IMR-90 (cell line): ENCODE results near the gene DOCK9. TPM values are rescaled to one million over a fixed set of nuclear protein-coding genes. Genes with fewer than 3 reads are reported as not detected.
A peak's percentile ranks its signal among the peaks of the same experiment; 100 is the strongest.

Experiments used
- ATAC-seq: fragments of 200-7000 bp; cut with Tn5 transposase; 2 replicates; pipeline ENCODE4 v1.9.1; 2020; ENCODE audit warnings: low read depth, mild to moderate bottlenecking, moderate library complexity
- BruUV-seq: library from RNA; stranded (reverse); fragments of 400-500 nt; replicated peaks from 2 replicates; lab custom pipeline; 2021; lab: Mats Ljungman, UMichigan
- CTCF ChIA-PET: fragments of 300-600 bp; formaldehyde crosslinking; extraction: SDS; loops from one replicate; lab custom pipeline; 2021; ENCODE audit warnings: antibody characterized with exemption; lab: Yijun Ruan, JAX
- POLR2A ChIA-PET: fragments of 300-600 bp; sonication (Branson Sonifier 250); formaldehyde crosslinking; loops from one replicate; lab custom pipeline; 2022; ENCODE audit warnings: antibody characterized with exemption; ENCODE audit not compliant: unreplicated experiment; lab: Charles Lee
- DNase-seq: peaks from one replicate; pipeline ENCODE4 v3.0.0; 2013
- H2AFZ ChIP-seq: replicated peaks from 2 replicates; pipeline ENCODE3; 2013; ENCODE audit warnings: low read length, mild to moderate bottlenecking; ENCODE audit not compliant: poor library complexity
- H2AK5ac ChIP-seq: 2 replicates; pipeline ENCODE4 v1.6.1; 2013; ENCODE audit warnings: low read depth, low read length, inconsistent platforms
- H2AK9ac ChIP-seq: replicated peaks from 2 replicates; pipeline ENCODE3; 2013; ENCODE audit warnings: mild to moderate bottlenecking, low read depth, low read length, moderate library complexity; ENCODE audit not compliant: poor library complexity
- H2BK120ac ChIP-seq: 2 replicates; pipeline ENCODE4 v1.6.1; 2013; ENCODE audit warnings: low read depth, low read length, inconsistent platforms
- H2BK15ac ChIP-seq: 3 replicates; pipeline ENCODE4 v1.6.1; 2013; ENCODE audit warnings: low read depth, low read length, inconsistent platforms
- H2BK20ac ChIP-seq: 2 replicates; pipeline ENCODE4 v1.6.1; 2013; ENCODE audit warnings: low read depth, mild to moderate bottlenecking, inconsistent platforms, low read length, moderate library complexity
- H2BK5ac ChIP-seq: 2 replicates; pipeline ENCODE4 v1.6.1; 2013; ENCODE audit warnings: mild to moderate bottlenecking, low read depth, low read length, inconsistent platforms; ENCODE audit not compliant: poor library complexity, severe bottlenecking
- H3K14ac ChIP-seq: replicated peaks from 2 replicates; pipeline ENCODE4 v1.6.1; 2013; ENCODE audit warnings: low read depth, low read length, inconsistent platforms
- H3K18ac ChIP-seq: 2 replicates; pipeline ENCODE4 v1.6.1; 2013; ENCODE audit warnings: low read depth, low read length, control low read depth
- H3K23ac ChIP-seq: 2 replicates; pipeline ENCODE4 v1.6.1; 2013; ENCODE audit warnings: low read depth, low read length, inconsistent platforms
- H3K27ac ChIP-seq: 2 replicates; pipeline ENCODE4 v1.5.1; 2013; ENCODE audit warnings: mild to moderate bottlenecking, control low read depth, low read length; ENCODE audit not compliant: insufficient read depth
- H3K27me3 ChIP-seq: 2 replicates; pipeline ENCODE4 v1.6.1; 2013; ENCODE audit warnings: low read length; ENCODE audit not compliant: control insufficient read depth, insufficient read depth
- H3K36me3 ChIP-seq: 2 replicates; pipeline ENCODE4 v1.6.1; 2013; ENCODE audit warnings: low read length, mixed read lengths; ENCODE audit not compliant: control insufficient read depth, insufficient read depth
- H3K4ac ChIP-seq: 2 replicates; pipeline ENCODE4 v1.6.1; 2013; ENCODE audit warnings: low read depth, low read length, inconsistent platforms
- H3K4me1 ChIP-seq: 2 replicates; pipeline ENCODE4 v1.6.1; 2013; ENCODE audit warnings: low read length, mixed read lengths; ENCODE audit not compliant: control insufficient read depth, insufficient read depth
- H3K4me2 ChIP-seq: 2 replicates; pipeline ENCODE4 v1.6.1; 2013; ENCODE audit warnings: low read depth, mild to moderate bottlenecking, control low read depth, low read length, moderate library complexity
- H3K4me3 ChIP-seq: 2 replicates; pipeline ENCODE4 v1.5.1; 2013; ENCODE audit warnings: low read depth, mild to moderate bottlenecking, control low read depth, low read length, moderate library complexity; ENCODE audit not compliant: insufficient read depth
- H3K56ac ChIP-seq: 2 replicates; pipeline ENCODE4 v1.6.1; 2013; ENCODE audit warnings: low read length, inconsistent platforms; ENCODE audit not compliant: insufficient read depth; ENCODE audit errors: extremely low read depth
- H3K79me1 ChIP-seq, 2 experiments: 2 replicates each; pipeline ENCODE4 v1.6.1; 2013; ENCODE audit warnings: low read length in 2 of 2, inconsistent platforms in 1 of 2, low read depth in 1 of 2
- H3K9ac ChIP-seq: 2 replicates; pipeline ENCODE4 v1.6.1; 2013; ENCODE audit warnings: low read depth, low read length, control low read depth
- H3K9me1 ChIP-seq: 2 replicates; pipeline ENCODE4 v1.6.1; 2013; ENCODE audit warnings: low read length, inconsistent platforms; ENCODE audit not compliant: insufficient read depth
- H3K9me3 ChIP-seq: 2 replicates; pipeline ENCODE4 v1.6.1; 2013; ENCODE audit warnings: low read length; ENCODE audit not compliant: control insufficient read depth, insufficient read depth
- H4K20me1 ChIP-seq: 2 replicates; pipeline ENCODE4 v1.6.1; 2013; ENCODE audit warnings: low read length, inconsistent platforms; ENCODE audit not compliant: insufficient read depth
- H4K5ac ChIP-seq: 2 replicates; pipeline ENCODE4 v1.6.1; 2013; ENCODE audit warnings: mild to moderate bottlenecking, low read depth, low read length, control low read depth
- H4K8ac ChIP-seq, 2 experiments: 2 replicates each; pipeline ENCODE4 v1.6.1; 2013; ENCODE audit warnings: low read depth in 2 of 2, low read length in 2 of 2, control low read depth in 1 of 2, inconsistent platforms in 1 of 2
- H4K91ac ChIP-seq: 2 replicates; pipeline ENCODE4 v1.6.1; 2013; ENCODE audit warnings: low read depth, low read length, inconsistent platforms; ENCODE audit not compliant: insufficient read depth
- CEBPB ChIP-seq: IDR thresholded peaks from 2 replicates; pipeline ENCODE4 v1.6.1; 2012; ENCODE audit warnings: low read depth, low read length, improper control_type of control experiment
- CHD1 ChIP-seq: IDR thresholded peaks from 2 replicates; pipeline ENCODE4 v1.6.1; 2012; ENCODE audit warnings: low read depth, low read length, improper control_type of control experiment
- MAFK ChIP-seq: IDR thresholded peaks from 2 replicates; pipeline ENCODE4 v1.6.1; 2012; ENCODE audit warnings: low read depth, low read length, improper control_type of control experiment
- MAZ ChIP-seq: IDR thresholded peaks from 2 replicates; pipeline ENCODE4 v1.6.1; 2012; ENCODE audit warnings: low read depth, mild to moderate bottlenecking, low read length, improper control_type of control experiment, moderate library complexity, borderline replicate concordance
- MXI1 ChIP-seq: IDR thresholded peaks from 2 replicates; pipeline ENCODE4 v1.6.1; 2012; ENCODE audit warnings: low read depth, mild to moderate bottlenecking, low read length, moderate library complexity, borderline replicate concordance
- NFE2L2 ChIP-seq: fragments of 150-350 bp; IDR thresholded peaks from 2 replicates; pipeline ENCODE4 v1.6.1; 2016; ENCODE audit warnings: low read depth, mild to moderate bottlenecking, low read length
- POLR2A ChIP-seq: IDR thresholded peaks from 2 replicates; pipeline ENCODE4 v1.6.1; 2012; ENCODE audit warnings: mild to moderate bottlenecking, low read depth, low read length
- RCOR1 ChIP-seq: IDR thresholded peaks from 2 replicates; pipeline ENCODE4 v1.6.1; 2012; ENCODE audit warnings: mild to moderate bottlenecking, low read length, improper control_type of control experiment; ENCODE audit not compliant: insufficient replicate concordance
- SMC3 ChIP-seq: fragments of 150-350 bp; IDR thresholded peaks from 2 replicates; pipeline ENCODE4 v1.6.1; 2016; ENCODE audit warnings: low read depth, mild to moderate bottlenecking, antibody characterized with exemption, low read length, moderate library complexity
- WGBS, 2 experiments: methylation state at CpG; one replicate each; pipeline versions ENCODE4 v1.1.5 to v1.1.7; 2013; ENCODE audit warnings: missing lambda C conversion rate in 2 of 2; ENCODE audit not compliant: insufficient read length in 1 of 2; ENCODE audit errors: extremely low coverage in 2 of 2; 5-methylcytosine and 5-hydroxymethylcytosine counted together
- dilution Hi-C: fragments of 300-500 bp; cut with HindIII; formaldehyde crosslinking; loops from one replicate; pipeline ENCODE4 v1.14.3; 2018; ENCODE audit warnings: low sequenced_read_pairs; ENCODE audit not compliant: unreplicated experiment
- in situ Hi-C: fragments of 300-500 bp; cut with MboI; formaldehyde crosslinking; loops from 3 replicates; pipeline ENCODE4 v1.14.3; 2019; ENCODE audit warnings: low sequenced_read_pairs, inconsistent platforms, mixed read lengths
- intact Hi-C: fragments of 100-400 bp; cut with micrococcal nuclease; formaldehyde crosslinking; loops from 2 replicates; pipeline ENCODE4 v1.10.0; 2022
- polyA plus RNA-seq, 3 experiments: library from polyadenylated mRNA; depleted of rRNA; stranded (reverse); fragments of >200 nt; gene quantifications; 2 replicates each; pipeline ENCODE4 v1.2.3, GENCODE V29; 2012; ENCODE audit warnings: low replicate concordance in 1 of 3
- total RNA-seq: library from RNA; depleted of rRNA; stranded (reverse); fragments of >200 nt; gene quantifications from 2 replicates; pipeline ENCODE4 v1.2.3, GENCODE V29; 2012
- TF ChIP-seq, protein P1 (sequence below): conservative IDR thresholded peaks from 2 replicates; pipeline ENCODE4 v1.5.1; 2012; ENCODE audit warnings: mild to moderate bottlenecking, low read depth, low read length, improper control_type of control experiment
- TF ChIP-seq, protein P2 (sequence below): fragments of 150-350 bp; IDR thresholded peaks from 2 replicates; pipeline ENCODE4 v1.6.1; 2017; ENCODE audit warnings: mild to moderate bottlenecking, antibody characterized with exemption, low read length, low read depth
- TF ChIP-seq, protein P3 (sequence below): fragments of 150-350 bp; IDR thresholded peaks from 2 replicates; pipeline ENCODE4 v1.6.1; 2016; ENCODE audit warnings: low read depth, mild to moderate bottlenecking, low read length, moderate library complexity, borderline replicate concordance

The DOCK9 gene
- total and polyA plus RNA-seq, 2 of the 4 experiments (the other 2 are of a cell fraction) = 4.8 to 7.2 TPM

DNA sequence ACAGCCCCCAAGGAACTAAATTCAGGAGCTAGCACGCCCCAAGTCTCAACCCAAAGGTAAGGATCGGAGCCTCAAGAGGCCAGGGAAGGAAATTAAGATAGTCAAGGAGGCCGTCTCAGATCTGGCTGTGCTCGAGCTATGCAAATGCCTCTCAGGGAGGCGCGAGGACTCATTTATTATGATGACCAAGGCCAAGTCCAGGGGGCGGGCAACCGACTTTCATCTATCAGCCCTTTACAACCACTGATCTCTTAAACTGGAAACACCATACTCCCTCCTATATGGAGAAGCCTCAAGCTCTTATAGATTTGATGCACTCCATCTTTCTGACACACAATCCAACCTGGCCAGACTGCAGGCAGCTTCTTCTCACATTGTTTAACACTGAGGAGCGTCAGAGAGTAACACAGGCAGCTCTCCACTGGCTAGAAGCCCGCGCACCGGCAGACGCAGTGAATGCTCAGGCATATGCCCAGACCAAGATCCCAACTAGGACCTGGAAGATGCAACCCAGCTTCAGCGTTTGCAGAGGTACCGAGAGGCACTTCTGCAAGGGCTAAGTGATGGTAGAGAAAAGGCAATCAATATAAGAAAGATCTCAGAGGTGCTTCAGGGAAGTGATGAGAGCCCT is 215.8 kb downstream of the DOCK9 start:
- peak overlapping the region; percentile 55; the same call in 1 of the 2 replicates for H3K9ac ChIP-seq
- no peaks in the 10 kb centered on the region; the same call in 1 of the 2 replicates for H3K9me3 ChIP-seq
- ATAC-seq (peak; percentile 6), DNase-seq (no peak)
- no peaks in the 10 kb centered on the region for H3K79me1 ChIP-seq
- H3K4me1 ChIP-seq = no peaks in the 10 kb centered on the region
- H2AK9ac ChIP-seq = peak overlapping the region; percentile 63
- H3K36me3 ChIP-seq = no peaks in the 10 kb centered on the region
- 0 out of 2 replicates have a peak overlapping the region, but pooled peaks have one; percentile 53 for H3K23ac ChIP-seq
- POLR2A ChIA-PET = interaction anchor here (1.2 kb wide), 1 partner anchor 15 kb away, joined by 3 read pairs; no protein-coding TSS in a partner anchor
- intact Hi-C loops (no loop called here), in situ Hi-C loops (no loop called here), dilution Hi-C loops (no loop called here)
- H3K4me2 ChIP-seq = peak overlapping the region; percentile 77
- H3K27me3 ChIP-seq = peaks cover 11% of the 10 kb centered on the region
- H4K20me1 ChIP-seq = no peaks in the 10 kb centered on the region
- peak overlapping the region; percentile 62 for H3K4ac ChIP-seq
- H2BK120ac ChIP-seq = peak overlapping the region; percentile 65
- no peak overlapping the region for H2BK15ac ChIP-seq
- peak overlapping the region; percentile 91 for H2AFZ ChIP-seq
- no peak overlapping the region for H2BK5ac ChIP-seq
- BruUV-seq = no TSS peak
- H4K91ac ChIP-seq = no peak overlapping the region
- H3K4me3 ChIP-seq = peak overlapping the region; percentile 14; the same call in 1 of the 2 replicates
- TF ChIP-seq MAZ (no peak), RCOR1 (no peak), MAFK (no peak), NFE2L2 (no peak), POLR2A (no peak), CHD1 (no peak), SMC3 (no peak), MXI1 (no peak), CEBPB (no peak)
- TF ChIP-seq, protein P1, sequence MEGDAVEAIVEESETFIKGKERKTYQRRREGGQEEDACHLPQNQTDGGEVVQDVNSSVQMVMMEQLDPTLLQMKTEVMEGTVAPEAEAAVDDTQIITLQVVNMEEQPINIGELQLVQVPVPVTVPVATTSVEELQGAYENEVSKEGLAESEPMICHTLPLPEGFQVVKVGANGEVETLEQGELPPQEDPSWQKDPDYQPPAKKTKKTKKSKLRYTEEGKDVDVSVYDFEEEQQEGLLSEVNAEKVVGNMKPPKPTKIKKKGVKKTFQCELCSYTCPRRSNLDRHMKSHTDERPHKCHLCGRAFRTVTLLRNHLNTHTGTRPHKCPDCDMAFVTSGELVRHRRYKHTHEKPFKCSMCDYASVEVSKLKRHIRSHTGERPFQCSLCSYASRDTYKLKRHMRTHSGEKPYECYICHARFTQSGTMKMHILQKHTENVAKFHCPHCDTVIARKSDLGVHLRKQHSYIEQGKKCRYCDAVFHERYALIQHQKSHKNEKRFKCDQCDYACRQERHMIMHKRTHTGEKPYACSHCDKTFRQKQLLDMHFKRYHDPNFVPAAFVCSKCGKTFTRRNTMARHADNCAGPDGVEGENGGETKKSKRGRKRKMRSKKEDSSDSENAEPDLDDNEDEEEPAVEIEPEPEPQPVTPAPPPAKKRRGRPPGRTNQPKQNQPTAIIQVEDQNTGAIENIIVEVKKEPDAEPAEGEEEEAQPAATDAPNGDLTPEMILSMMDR = no peak
- TF ChIP-seq, protein P2, sequence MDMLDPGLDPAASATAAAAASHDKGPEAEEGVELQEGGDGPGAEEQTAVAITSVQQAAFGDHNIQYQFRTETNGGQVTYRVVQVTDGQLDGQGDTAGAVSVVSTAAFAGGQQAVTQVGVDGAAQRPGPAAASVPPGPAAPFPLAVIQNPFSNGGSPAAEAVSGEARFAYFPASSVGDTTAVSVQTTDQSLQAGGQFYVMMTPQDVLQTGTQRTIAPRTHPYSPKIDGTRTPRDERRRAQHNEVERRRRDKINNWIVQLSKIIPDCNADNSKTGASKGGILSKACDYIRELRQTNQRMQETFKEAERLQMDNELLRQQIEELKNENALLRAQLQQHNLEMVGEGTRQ = no peak
- TF ChIP-seq, protein P3, sequence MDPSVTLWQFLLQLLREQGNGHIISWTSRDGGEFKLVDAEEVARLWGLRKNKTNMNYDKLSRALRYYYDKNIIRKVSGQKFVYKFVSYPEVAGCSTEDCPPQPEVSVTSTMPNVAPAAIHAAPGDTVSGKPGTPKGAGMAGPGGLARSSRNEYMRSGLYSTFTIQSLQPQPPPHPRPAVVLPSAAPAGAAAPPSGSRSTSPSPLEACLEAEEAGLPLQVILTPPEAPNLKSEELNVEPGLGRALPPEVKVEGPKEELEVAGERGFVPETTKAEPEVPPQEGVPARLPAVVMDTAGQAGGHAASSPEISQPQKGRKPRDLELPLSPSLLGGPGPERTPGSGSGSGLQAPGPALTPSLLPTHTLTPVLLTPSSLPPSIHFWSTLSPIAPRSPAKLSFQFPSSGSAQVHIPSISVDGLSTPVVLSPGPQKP = no peak
- H3K14ac ChIP-seq = peak overlapping the region; percentile 86
- no peak overlapping the region for H4K5ac ChIP-seq
- no peak overlapping the region; the same call in 1 of the 2 replicates for H3K27ac ChIP-seq
- H4K8ac ChIP-seq = peak overlapping the region; percentile 1 to 82; a peak in 1 of 4 replicates
- H3K9me1 ChIP-seq = no peaks in the 10 kb centered on the region
- 83% methylated on average over 2 of the region's 15 CpGs; no CpG with 5 or more reads in 1 of the 2 experiments for WGBS, 2 experiments
- H3K18ac ChIP-seq = no peak overlapping the region; the same call in 1 of the 2 replicates
- peak overlapping the region; percentile 54 for H2BK20ac ChIP-seq
- H3K56ac ChIP-seq = no peak overlapping the region
- H2AK5ac ChIP-seq = no peak overlapping the region
- CTCF ChIA-PET = interaction anchor here (0.6 to 1.1 kb wide), 3 partner anchors 10 to 97 kb away, joined by 3 read pairs; no protein-coding TSS in a partner anchor
